Gastroesophageal sphincter (tissue), 3 donors: Measurements from ENCODE around the gene ANKS1B.

Experiments
- POLR2A ChIP-seq, 2 donors: fragments of 450-650 bp; IDR thresholded peaks; one replicate each; pipeline ENCODE4 v1.6.1; 2017; ENCODE audit warnings: antibody characterized with exemption in 2 of 2, mild to moderate bottlenecking in 2 of 2, moderate library complexity in 1 of 2
- TF ChIP-seq, protein P1 (sequence below), 4 experiments: fragments of 200-600 bp in 2 of 4; fragments of 450-650 bp in 2 of 4; sonication (generic) in 1 of 4; IDR thresholded peaks; one replicate each; pipeline ENCODE4 v1.5.1; 2017 to 2019; ENCODE audit warnings: antibody characterized with exemption in 4 of 4, mild to moderate bottlenecking in 2 of 4, moderate library complexity in 2 of 4

DNA sequence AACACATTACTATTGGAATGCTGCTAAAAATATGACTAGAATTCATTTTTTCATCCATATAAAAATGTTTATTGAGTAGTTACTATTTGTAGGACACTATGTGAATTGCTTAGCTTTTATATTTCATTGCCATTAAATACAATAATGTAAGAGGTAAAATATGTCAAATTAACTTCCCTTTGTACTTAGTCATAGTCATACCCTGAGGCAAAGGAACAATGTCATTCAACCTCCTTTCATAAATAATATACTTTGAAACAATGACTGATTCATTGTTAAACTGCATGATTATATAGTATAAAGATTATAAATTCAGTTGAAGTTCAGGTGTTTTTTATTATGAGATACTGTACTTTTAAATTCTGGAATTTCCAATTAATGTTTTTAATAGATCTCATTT is 232.0 kb downstream of the ANKS1B start:
- no peak for TF ChIP-seq POLR2A (IDR thresholded peaks at IDR 0.05)
- TF ChIP-seq, protein P1, sequence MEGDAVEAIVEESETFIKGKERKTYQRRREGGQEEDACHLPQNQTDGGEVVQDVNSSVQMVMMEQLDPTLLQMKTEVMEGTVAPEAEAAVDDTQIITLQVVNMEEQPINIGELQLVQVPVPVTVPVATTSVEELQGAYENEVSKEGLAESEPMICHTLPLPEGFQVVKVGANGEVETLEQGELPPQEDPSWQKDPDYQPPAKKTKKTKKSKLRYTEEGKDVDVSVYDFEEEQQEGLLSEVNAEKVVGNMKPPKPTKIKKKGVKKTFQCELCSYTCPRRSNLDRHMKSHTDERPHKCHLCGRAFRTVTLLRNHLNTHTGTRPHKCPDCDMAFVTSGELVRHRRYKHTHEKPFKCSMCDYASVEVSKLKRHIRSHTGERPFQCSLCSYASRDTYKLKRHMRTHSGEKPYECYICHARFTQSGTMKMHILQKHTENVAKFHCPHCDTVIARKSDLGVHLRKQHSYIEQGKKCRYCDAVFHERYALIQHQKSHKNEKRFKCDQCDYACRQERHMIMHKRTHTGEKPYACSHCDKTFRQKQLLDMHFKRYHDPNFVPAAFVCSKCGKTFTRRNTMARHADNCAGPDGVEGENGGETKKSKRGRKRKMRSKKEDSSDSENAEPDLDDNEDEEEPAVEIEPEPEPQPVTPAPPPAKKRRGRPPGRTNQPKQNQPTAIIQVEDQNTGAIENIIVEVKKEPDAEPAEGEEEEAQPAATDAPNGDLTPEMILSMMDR (IDR thresholded peaks at IDR 0.05) = no peak
